ENCODE measurements around the gene EZR.

- TF ChIP-seq ZEB2 (IDR thresholded peaks at IDR 0.05), result no peak
- no peak for TF ChIP-seq CTCF (IDR thresholded peaks at IDR 0.05 in 2 of 3, conservative IDR thresholded peaks at IDR 0.05 in 1 of 3; ENCODE audit: insufficient read depth in 2 of 3, low read depth in 1 of 3, low read length in 3 of 3)
- no peak for TF ChIP-seq ZNF12 (CRISPR knock-in tag; IDR thresholded peaks at IDR 0.05)
- TF ChIP-seq FOXJ2 (tag; IDR thresholded peaks at IDR 0.05), result no peak
- TF ChIP-seq NCOA2 (IDR thresholded peaks at IDR 0.05; ENCODE audit: partially characterized antibody in 2 of 2), result no peak
- TF ChIP-seq ZNF512 (tag; IDR thresholded peaks at IDR 0.05), result no peak
- TF ChIP-seq IRF1 (CRISPR knock-in tag; IDR thresholded peaks at IDR 0.05; ENCODE audit: borderline replicate concordance), result no peak
- no peak for TF ChIP-seq TFAM (CRISPR knock-in tag; conservative IDR thresholded peaks at IDR 0.05)
- TF ChIP-seq NFXL1 (CRISPR knock-in tag; IDR thresholded peaks at IDR 0.05), result no peak
- TF ChIP-seq ZBTB33 (CRISPR knock-in tag; IDR thresholded peaks at IDR 0.05), result no peak
These were observed 55.6 kb downstream of the EZR start for GRCh38 chr6:158763434-158764182.
